A673 (cell line): Measurements from ENCODE around the gene MAP7D2.

Experiments
- EZH2 ChIP-seq: fragments of 200-600 bp; sonication (generic); IDR thresholded peaks from 2 replicates; pipeline ENCODE4 v1.6.1; 2017; ENCODE audit warnings: borderline replicate concordance, low read depth, mild to moderate bottlenecking, mixed read lengths, antibody characterized with exemption, low read length; ENCODE audit not compliant: poor library complexity, severe bottlenecking
- TF ChIP-seq, protein P1 (sequence below): fragments of 300-800, 200-600 bp; sonication (generic); conservative IDR thresholded peaks from 2 replicates; pipeline ENCODE4 v1.5.1; 2017; ENCODE audit warnings: low read depth, mild to moderate bottlenecking, antibody characterized with exemption, low read length, moderate library complexity, mixed read lengths

DNA sequence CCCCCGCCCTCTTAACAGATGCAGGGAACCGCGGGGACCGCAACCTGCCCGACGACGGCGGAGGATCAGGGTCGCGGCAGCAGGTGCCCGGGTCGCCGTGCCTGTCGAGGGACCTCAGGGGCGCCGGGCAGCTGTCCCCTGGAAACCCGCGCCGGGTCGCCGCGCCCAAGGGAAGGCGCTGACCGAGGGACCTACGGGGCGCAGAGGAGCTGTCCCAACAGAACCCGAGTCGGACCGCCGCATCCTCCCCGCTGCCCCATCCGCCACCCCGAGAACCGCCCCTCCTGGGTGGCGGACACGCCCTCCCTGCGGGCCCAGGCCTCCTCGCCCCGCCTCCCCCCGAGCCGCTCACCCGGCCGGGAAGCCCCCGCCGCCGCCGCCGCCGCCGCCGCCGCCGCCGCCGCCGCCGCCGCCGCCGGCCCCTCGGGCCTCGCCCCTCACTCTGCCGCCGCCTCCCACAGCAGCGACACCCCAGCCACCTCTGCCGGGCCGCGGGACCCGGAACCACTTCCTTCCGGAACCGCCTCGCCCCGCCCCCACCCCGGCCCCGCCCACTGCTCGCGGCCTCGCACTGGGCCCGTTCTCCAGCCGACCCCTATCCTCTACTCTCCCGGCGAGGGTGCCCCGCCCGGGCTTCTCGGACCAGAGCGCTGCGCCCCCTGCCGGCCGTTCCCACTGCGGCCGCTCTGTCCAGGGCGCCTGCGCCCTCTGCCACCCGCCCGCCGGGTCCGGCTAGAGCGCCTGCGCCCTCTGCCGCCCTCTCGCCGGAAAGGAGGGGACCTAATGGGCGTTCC, 126.0 kb downstream of the MAP7D2 start, which contains the start of gene BCLAF3:
- no peak for TF ChIP-seq EZH2
- TF ChIP-seq, protein P1, sequence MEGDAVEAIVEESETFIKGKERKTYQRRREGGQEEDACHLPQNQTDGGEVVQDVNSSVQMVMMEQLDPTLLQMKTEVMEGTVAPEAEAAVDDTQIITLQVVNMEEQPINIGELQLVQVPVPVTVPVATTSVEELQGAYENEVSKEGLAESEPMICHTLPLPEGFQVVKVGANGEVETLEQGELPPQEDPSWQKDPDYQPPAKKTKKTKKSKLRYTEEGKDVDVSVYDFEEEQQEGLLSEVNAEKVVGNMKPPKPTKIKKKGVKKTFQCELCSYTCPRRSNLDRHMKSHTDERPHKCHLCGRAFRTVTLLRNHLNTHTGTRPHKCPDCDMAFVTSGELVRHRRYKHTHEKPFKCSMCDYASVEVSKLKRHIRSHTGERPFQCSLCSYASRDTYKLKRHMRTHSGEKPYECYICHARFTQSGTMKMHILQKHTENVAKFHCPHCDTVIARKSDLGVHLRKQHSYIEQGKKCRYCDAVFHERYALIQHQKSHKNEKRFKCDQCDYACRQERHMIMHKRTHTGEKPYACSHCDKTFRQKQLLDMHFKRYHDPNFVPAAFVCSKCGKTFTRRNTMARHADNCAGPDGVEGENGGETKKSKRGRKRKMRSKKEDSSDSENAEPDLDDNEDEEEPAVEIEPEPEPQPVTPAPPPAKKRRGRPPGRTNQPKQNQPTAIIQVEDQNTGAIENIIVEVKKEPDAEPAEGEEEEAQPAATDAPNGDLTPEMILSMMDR, result peak; percentile 59
